GM12875 (cell line): Measurements from ENCODE around the gene SNAP25.

Experiments
- H3K4me3 ChIP-seq: one replicate; pipeline ENCODE4 v1.5.1; 2011; ENCODE audit warnings: low read depth, low read length, control low read depth
- CTCF ChIP-seq: IDR thresholded peaks from 2 replicates; pipeline ENCODE4 v1.5.1; 2011; ENCODE audit warnings: low read depth, mild to moderate bottlenecking, control low read depth, inconsistent platforms, low read length, moderate library complexity, borderline replicate concordance; ENCODE audit not compliant: insufficient read depth

Gene SNAP25

GRCh38 chr20:10304471-10305046, 85.9 kb downstream of the SNAP25 start:
- no peak overlapping the region for H3K4me3 ChIP-seq
- TF ChIP-seq CTCF = no peak

- H3K4me3 ChIP-seq = no peak overlapping the region
These were observed 88.1 kb downstream of the SNAP25 start for GRCh38 chr20:10306440-10307358.

GRCh38 chr20:10307359-10307735, 88.7 kb downstream of the SNAP25 start:
- H3K4me3 ChIP-seq = no peak overlapping the region
- TF ChIP-seq CTCF = no peak

More at GRCh38 chr20:10306440-10307358, 88.1 kb downstream of the SNAP25 start:
- TF ChIP-seq CTCF = no peak

GRCh38 chr20:10308652-10309051, 90.0 kb downstream of the SNAP25 start:
- TF ChIP-seq CTCF = no peak

GRCh38 chr20:10309326-10309725, 90.7 kb downstream of the SNAP25 start:
- no peak for TF ChIP-seq CTCF
- H3K4me3 ChIP-seq = no peak overlapping the region

More at GRCh38 chr20:10308652-10309051, 90.0 kb downstream of the SNAP25 start:
- H3K4me3 ChIP-seq = no peak overlapping the region

- TF ChIP-seq CTCF = no peak
- H3K4me3 ChIP-seq = no peak overlapping the region
These were observed 93.5 kb downstream of the SNAP25 start for GRCh38 chr20:10312111-10312510.

GRCh38 chr20:10313215-10313614, 94.6 kb downstream of the SNAP25 start:
- no peak for TF ChIP-seq CTCF
- no peak overlapping the region for H3K4me3 ChIP-seq
